K562 (cell line): Measurements from ENCODE around the gene PPP1R16B. TPM values are rescaled to one million over a fixed set of nuclear protein-coding genes. Genes with fewer than 3 reads are reported as not detected.

Source experiments
- ARID1B ChIP-seq: fragments of 450-650 bp; IDR thresholded peaks from 2 replicates; pipeline ENCODE4 v1.6.1; 2016; ENCODE audit warnings: antibody characterized with exemption, mild to moderate bottlenecking, inconsistent platforms
- CCNT2 ChIP-seq: IDR thresholded peaks from 2 replicates; pipeline ENCODE4 v1.6.1; 2011; ENCODE audit warnings: borderline replicate concordance, low read depth, mild to moderate bottlenecking, moderate library complexity, mixed read lengths, low read length; ENCODE audit not compliant: insufficient read length; ENCODE audit errors: extremely low read depth
- CREBBP ChIP-seq: IDR thresholded peaks from one replicate; pipeline ENCODE4 v1.6.1; 2012; ENCODE audit warnings: low read depth, mild to moderate bottlenecking, control low read depth, inconsistent platforms, low read length
- DDX20 ChIP-seq: fragments of 450-650 bp; IDR thresholded peaks from 2 replicates; pipeline ENCODE4 v1.6.1; 2016; ENCODE audit warnings: missing genetic modification characterization, low read depth, mild to moderate bottlenecking, missing compliant biosample characterization, moderate library complexity
- DNMT1 ChIP-seq: fragments of 450-650 bp; IDR thresholded peaks from 2 replicates; pipeline ENCODE4 v1.6.1; 2016; ENCODE audit warnings: antibody characterized with exemption, mild to moderate bottlenecking
- ELF4 ChIP-seq: fragments of 450-650 bp; formaldehyde crosslinking; IDR thresholded peaks from 2 replicates; pipeline ENCODE4 v1.4.0; 2022; ENCODE audit warnings: missing genetic modification characterization
- GABPA ChIP-seq: fragments of 200-800 bp; sonication (Bioruptor generic); conservative IDR thresholded peaks from 2 replicates; pipeline ENCODE4 v1.6.1; 2016; ENCODE audit warnings: low read depth, missing genetic modification characterization, missing compliant biosample characterization
- HES1 ChIP-seq: fragments of 450-650 bp; IDR thresholded peaks from 2 replicates; pipeline ENCODE4 v1.6.1; 2016; ENCODE audit warnings: low read depth, mild to moderate bottlenecking, moderate library complexity
- HNRNPK ChIP-seq: fragments of 200-400 bp; formaldehyde crosslinking; IDR thresholded peaks from one replicate; pipeline ENCODE4 v1.6.1; 2018; ENCODE audit warnings: mild to moderate bottlenecking, low read depth, low read length; ENCODE audit not compliant: poor library complexity, severe bottlenecking
- JUNB ChIP-seq: fragments of 450-650 bp; formaldehyde crosslinking; conservative IDR thresholded peaks from 2 replicates; pipeline ENCODE4 v1.4.0; 2020; ENCODE audit warnings: mild to moderate bottlenecking
- NFIX ChIP-seq: fragments of 250-450 bp; sonication (Bioruptor Pico); IDR thresholded peaks from 2 replicates; pipeline ENCODE4 v1.4.0; 2020; ENCODE audit warnings: low read depth, mild to moderate bottlenecking, moderate library complexity
- NFRKB ChIP-seq: fragments of 450-650 bp; IDR thresholded peaks from 2 replicates; pipeline ENCODE4 v1.6.1; 2016; ENCODE audit warnings: low read depth
- PHB2 ChIP-seq: fragments of 450-650 bp; IDR thresholded peaks from 2 replicates; pipeline ENCODE4 v1.6.1; 2017; ENCODE audit warnings: low read depth
- RBM39 ChIP-seq: fragments of 200-400 bp; formaldehyde crosslinking; optimal IDR thresholded peaks from 2 replicates; pipeline ENCODE3; 2018; ENCODE audit warnings: low read depth, low read length
- SMAD4 ChIP-seq: fragments of 250-450 bp; sonication (Bioruptor Pico); conservative IDR thresholded peaks from 2 replicates; pipeline ENCODE4 v1.8.0; 2021; ENCODE audit warnings: inconsistent platforms, mild to moderate bottlenecking, moderate library complexity
- SREBF2 ChIP-seq: sonication (generic); formaldehyde crosslinking; IDR thresholded peaks from 2 replicates; pipeline ENCODE4 v1.4.0; 2020; ENCODE audit warnings: mild to moderate bottlenecking, missing genetic modification reagents
- TEAD1 ChIP-seq, 2 experiments: fragments of 450-650 bp in 1 of 2; sonication (generic) in 1 of 2; formaldehyde crosslinking; IDR thresholded peaks; 2 replicates each; pipeline versions ENCODE4 v1.4.0 to v1.8.0; 2020 to 2022; ENCODE audit warnings: mild to moderate bottlenecking in 2 of 2, missing genetic modification reagents in 1 of 2
- USF2 ChIP-seq: sonication (generic); formaldehyde crosslinking; IDR thresholded peaks from 2 replicates; pipeline ENCODE4 v1.5.0; 2020; ENCODE audit warnings: missing genetic modification reagents
- XRCC3 ChIP-seq: fragments of 450-650 bp; IDR thresholded peaks from 2 replicates; pipeline ENCODE4 v1.6.1; 2017; ENCODE audit warnings: mild to moderate bottlenecking, moderate library complexity
- ZNF165 ChIP-seq: fragments of 250-450 bp; sonication (Bioruptor Pico); IDR thresholded peaks from 2 replicates; pipeline ENCODE4 v1.4.0; 2020; ENCODE audit warnings: borderline replicate concordance
- ZNF224 ChIP-seq: sonication (generic); formaldehyde crosslinking; IDR thresholded peaks from 2 replicates; pipeline ENCODE4 v1.8.0; 2022; ENCODE audit warnings: mild to moderate bottlenecking, missing genetic modification reagents
- ZNF707 ChIP-seq: fragments of 250-450 bp; sonication (Bioruptor Pico); conservative IDR thresholded peaks from 2 replicates; pipeline ENCODE4 v1.8.0; 2022; ENCODE audit warnings: inconsistent platforms, mild to moderate bottlenecking, moderate library complexity
- ZNF717 ChIP-seq: fragments of 250-450 bp; sonication (Bioruptor Pico); IDR thresholded peaks from 2 replicates; pipeline ENCODE4 v1.5.0; 2021
- polyA plus RNA-seq, 8 experiments: library from polyadenylated mRNA; depleted of rRNA in 4 of 8; stranded (reverse) in 5 of 8; unstranded in 3 of 8; fragments of >200 nt; fragmentation: Nextera tagmentation in 2 of 8; fragmentation: Illumina TruSeq in 1 of 8; extraction: Ambion mirVana in 2 of 8; extraction: Trizol in 1 of 8; gene quantifications; 2 replicates each; pipeline versions ENCODE4 v1.2.1 to v1.2.3, GENCODE V29; 2011 to 2014; ENCODE audit warnings: inconsistent platforms in 1 of 8, missing spikeins in 1 of 8
- total RNA-seq, 7 experiments: library from RNA; depleted of rRNA in 6 of 7; stranded (reverse); fragments of >200 nt in 6 of 7; fragmentation: Illumina TruSeq in 2 of 7; extraction: Trizol in 2 of 7; gene quantifications; 2 replicates each; pipeline versions ENCODE4 v1.2.1 to v1.2.3, GENCODE V29; 2011 to 2021; ENCODE audit warnings: low replicate concordance in 1 of 7
- TF ChIP-seq, protein P1 (sequence below), 2 experiments: fragments of 450-650 bp in 1 of 2; sonication (generic) in 1 of 2; formaldehyde crosslinking in 1 of 2; IDR thresholded peaks in 1 of 2; conservative IDR thresholded peaks in 1 of 2; 2 replicates each; pipeline versions ENCODE4 v1.6.1 to v1.8.1; 2016 to 2023; ENCODE audit warnings: mild to moderate bottlenecking in 2 of 2, moderate library complexity in 2 of 2, inconsistent platforms in 1 of 2, missing genetic modification reagents in 1 of 2
- TF ChIP-seq, protein P2 (sequence below): fragments of 250-450 bp; sonication (Bioruptor Pico); IDR thresholded peaks from 2 replicates; pipeline ENCODE4 v1.4.0; 2020; ENCODE audit warnings: mild to moderate bottlenecking, moderate library complexity

Gene PPP1R16B
- total and polyA plus RNA-seq, 9 of the 15 experiments (the other 6 are each of a cell fraction or from before 2014, with no cell fraction given), result 1.5 to 11.5 (median 6.8) TPM

GRCh38 chr20:38947931-38948362, 142.4 kb downstream of the PPP1R16B start (continued):
- TF ChIP-seq, protein P1, sequence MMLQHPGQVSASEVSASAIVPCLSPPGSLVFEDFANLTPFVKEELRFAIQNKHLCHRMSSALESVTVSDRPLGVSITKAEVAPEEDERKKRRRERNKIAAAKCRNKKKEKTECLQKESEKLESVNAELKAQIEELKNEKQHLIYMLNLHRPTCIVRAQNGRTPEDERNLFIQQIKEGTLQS (IDR thresholded peaks at IDR 0.05), result no peak
- TF ChIP-seq, protein P1 (CRISPR knock-in tag; conservative IDR thresholded peaks at IDR 0.05), result no peak
- TF ChIP-seq ZNF717 (no peak), SMAD4 (CRISPR knock-in tag) (peak; percentile 98), DDX20 (tag) (no peak), NFIX (CRISPR knock-in tag) (no peak), NFRKB (no peak), ZNF165 (no peak), PHB2 (peak; percentile 98), ZNF707 (CRISPR knock-in tag) (no peak), CCNT2 (peak; percentile 96), TEAD1 (CRISPR knock-in tag; IDR thresholded peaks at IDR 0.05) (peak; percentile 64 to 76; a peak in 3 of 4 replicates), ARID1B (peak; percentile 99), GABPA (tag) (no peak), JUNB (no peak), RBM39 (no peak), USF2 (no peak), SREBF2 (CRISPR knock-in tag) (no peak), ELF4 (CRISPR knock-in tag) (0 out of 2 replicates have a peak, but pooled peaks have one; percentile 63), HNRNPK (no peak), ZNF224 (CRISPR knock-in tag) (no peak), CREBBP (no peak), XRCC3 (no peak), DNMT1 (no peak), HES1 (peak; percentile 71)
- TF ChIP-seq, protein P2, sequence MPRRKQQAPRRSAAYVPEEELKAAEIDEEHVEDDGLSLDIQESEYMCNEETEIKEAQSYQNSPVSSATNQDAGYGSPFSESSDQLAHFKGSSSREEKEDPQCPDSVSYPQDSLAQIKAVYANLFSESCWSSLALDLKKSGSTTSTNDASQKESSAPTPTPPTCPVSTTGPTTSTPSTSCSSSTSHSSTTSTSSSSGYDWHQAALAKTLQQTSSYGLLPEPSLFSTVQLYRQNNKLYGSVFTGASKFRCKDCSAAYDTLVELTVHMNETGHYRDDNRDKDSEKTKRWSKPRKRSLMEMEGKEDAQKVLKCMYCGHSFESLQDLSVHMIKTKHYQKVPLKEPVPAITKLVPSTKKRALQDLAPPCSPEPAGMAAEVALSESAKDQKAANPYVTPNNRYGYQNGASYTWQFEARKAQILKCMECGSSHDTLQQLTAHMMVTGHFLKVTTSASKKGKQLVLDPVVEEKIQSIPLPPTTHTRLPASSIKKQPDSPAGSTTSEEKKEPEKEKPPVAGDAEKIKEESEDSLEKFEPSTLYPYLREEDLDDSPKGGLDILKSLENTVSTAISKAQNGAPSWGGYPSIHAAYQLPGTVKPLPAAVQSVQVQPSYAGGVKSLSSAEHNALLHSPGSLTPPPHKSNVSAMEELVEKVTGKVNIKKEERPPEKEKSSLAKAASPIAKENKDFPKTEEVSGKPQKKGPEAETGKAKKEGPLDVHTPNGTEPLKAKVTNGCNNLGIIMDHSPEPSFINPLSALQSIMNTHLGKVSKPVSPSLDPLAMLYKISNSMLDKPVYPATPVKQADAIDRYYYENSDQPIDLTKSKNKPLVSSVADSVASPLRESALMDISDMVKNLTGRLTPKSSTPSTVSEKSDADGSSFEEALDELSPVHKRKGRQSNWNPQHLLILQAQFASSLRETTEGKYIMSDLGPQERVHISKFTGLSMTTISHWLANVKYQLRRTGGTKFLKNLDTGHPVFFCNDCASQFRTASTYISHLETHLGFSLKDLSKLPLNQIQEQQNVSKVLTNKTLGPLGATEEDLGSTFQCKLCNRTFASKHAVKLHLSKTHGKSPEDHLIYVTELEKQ (CRISPR knock-in tag), result no peak
